GM12875 (cell line): ENCODE results near the gene CRK.

Source experiments
- H3K4me3 ChIP-seq: one replicate; pipeline ENCODE4 v1.5.1; 2011; ENCODE audit warnings: low read depth, low read length, control low read depth
- TF ChIP-seq, protein P1 (sequence below): IDR thresholded peaks from 2 replicates; pipeline ENCODE4 v1.5.1; 2011; ENCODE audit warnings: low read depth, mild to moderate bottlenecking, control low read depth, inconsistent platforms, low read length, moderate library complexity, borderline replicate concordance; ENCODE audit not compliant: insufficient read depth

CRK gene

DNA sequence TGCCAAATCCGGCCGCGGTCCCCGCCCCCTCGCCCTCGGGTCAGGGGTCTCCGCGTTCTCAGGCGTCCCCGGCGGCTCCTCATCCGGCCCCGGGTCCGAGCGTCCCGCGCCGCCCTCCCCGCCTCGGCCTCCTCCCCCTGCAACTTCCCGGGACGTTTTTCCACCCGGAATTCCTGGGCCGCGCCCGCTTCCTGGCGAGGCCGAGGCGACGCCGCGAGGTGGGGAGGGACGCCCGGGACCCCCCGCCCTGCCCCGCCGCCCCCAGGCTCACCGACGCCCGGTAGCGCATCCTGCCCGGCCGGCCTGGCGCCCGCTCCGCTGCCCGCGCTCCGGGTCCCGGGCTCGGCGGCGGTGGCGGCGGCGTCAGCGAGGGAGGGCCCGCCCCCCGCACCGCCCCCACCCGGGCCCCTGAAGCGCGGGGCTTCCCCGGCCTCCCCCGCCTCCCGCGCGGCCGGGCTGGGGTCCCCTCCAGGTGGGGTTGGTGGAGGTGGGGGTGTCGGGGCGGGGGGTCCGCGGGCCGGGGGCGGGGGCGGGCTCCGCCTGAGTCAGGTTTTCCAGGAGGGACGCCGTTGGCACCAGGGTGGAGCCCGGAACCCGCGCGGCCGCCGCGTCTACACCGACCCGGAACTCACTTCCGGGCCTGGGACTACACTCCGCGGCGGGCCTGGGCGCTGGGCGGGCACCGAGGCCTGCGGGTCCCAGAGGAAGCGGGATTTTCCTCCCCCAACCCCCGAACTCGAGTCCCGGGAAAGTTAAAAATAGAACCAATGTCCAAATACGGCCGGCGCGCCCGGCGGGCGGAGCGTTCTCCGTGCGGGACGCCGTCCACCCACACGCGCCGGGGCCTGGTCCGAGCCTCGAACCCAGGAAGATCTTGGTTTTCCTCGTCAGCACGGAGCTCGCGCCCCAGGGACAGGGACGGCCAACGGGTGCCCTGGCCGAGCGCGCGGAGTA is 29.7 kb upstream of the CRK start:
- H3K4me3 ChIP-seq, result peak overlapping the region; percentile 68
- TF ChIP-seq, protein P1, sequence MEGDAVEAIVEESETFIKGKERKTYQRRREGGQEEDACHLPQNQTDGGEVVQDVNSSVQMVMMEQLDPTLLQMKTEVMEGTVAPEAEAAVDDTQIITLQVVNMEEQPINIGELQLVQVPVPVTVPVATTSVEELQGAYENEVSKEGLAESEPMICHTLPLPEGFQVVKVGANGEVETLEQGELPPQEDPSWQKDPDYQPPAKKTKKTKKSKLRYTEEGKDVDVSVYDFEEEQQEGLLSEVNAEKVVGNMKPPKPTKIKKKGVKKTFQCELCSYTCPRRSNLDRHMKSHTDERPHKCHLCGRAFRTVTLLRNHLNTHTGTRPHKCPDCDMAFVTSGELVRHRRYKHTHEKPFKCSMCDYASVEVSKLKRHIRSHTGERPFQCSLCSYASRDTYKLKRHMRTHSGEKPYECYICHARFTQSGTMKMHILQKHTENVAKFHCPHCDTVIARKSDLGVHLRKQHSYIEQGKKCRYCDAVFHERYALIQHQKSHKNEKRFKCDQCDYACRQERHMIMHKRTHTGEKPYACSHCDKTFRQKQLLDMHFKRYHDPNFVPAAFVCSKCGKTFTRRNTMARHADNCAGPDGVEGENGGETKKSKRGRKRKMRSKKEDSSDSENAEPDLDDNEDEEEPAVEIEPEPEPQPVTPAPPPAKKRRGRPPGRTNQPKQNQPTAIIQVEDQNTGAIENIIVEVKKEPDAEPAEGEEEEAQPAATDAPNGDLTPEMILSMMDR, result no peak

DNA sequence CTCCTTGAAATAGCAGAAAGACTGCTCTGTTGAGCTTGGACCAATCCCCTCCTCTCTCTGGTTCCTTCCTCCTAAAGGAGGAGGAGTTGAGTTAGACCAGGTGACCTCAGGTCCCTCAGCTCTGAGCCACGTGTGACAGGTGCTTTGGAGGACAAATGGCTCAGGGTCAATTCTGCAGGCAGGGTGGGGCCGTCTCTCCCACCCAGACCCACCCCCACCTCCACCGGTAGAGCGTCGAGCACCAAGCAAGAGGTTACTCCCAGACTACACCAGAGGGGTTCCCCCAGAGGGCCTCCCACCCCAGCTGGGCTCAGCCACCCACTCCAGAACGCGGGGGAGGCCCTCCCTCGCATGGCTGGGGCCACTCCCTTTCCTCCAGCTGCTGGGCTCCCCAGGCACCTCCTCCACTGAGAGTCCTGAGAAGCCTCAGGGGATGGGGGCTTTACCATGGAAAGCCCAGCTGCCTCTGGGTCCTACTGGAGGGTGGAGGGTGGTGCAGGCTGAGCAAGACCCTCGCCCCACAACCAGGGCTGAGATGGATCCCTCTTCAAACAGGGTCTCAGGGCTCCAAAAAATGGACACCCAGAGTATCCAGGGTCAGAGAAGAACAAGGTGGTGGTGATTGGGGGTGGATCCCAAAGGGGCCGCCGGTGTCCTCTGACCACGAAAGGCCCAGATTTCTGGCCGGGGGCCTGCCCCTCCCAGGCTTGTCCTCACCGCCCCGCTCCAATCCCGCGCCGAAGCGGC is 28.8 kb upstream of the CRK start:
- TF ChIP-seq, protein P1, result no peak
- H3K4me3 ChIP-seq, result peak overlapping the region; percentile 68

DNA sequence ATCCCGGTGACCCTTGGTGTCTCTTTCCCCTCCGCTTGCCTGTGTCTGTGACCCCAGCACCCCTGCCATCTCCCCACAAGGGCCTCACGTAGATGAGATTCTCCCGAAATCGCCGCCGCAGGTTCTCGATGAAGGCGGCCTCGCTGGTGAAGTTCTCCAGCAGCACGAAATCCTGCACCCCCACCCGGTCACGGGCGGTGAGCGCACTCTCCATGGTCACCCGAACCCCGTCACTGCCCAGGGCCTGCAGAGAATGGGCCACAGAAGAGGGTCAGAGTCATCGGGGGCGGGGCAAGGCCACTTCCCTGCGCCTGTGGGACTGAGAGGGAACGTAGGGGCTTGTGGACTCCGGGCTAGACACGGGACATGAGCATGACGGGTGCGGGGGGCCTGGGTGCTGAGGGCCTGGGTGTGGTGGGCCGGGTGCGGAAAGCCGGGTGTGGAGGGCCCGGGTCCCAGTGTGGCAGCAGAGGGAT is 28.1 kb upstream of the CRK start:
- no peak overlapping the region for H3K4me3 ChIP-seq
- TF ChIP-seq, protein P1, result no peak

DNA sequence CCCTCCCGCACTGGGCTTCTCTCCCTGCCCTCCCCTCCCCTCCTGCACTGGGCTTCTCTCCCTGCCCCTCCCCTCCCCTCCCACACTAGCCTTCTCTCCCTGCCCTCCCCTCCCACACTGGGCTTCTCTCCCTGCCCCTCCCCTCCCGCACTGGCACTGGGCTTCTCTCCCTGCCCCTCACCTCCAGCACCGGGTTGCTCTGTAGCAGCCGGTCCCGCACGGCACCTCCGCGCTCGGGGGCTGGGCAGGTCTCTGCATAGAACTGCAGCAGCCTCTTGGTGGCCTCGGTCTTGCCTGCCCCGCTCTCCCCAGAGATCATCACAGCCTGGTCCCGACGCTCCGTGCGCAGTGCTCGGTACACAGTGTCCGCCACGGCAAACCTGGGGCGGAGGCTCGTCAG is 26.6 kb upstream of the CRK start:
- no peak overlapping the region for H3K4me3 ChIP-seq
- TF ChIP-seq, protein P1, result no peak

DNA sequence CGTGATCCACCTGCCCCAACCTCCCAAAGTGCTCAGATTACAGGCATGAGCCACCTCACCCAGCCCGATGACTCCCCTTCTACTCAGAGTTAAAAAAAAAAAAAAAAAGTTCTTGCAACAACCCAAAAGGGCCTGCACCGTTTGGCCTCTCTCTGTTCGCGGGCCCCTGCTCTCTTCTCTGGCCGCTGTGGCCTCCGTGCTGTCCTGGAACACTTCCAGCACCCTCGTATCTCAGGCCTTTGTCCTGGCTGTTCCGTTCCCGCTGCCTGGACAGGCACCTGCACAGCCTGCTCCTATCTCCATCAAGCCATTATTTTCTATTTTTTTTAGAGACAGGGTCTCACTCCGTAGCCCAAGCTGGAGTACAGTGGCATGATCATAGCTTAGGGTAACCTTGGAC is 25.7 kb upstream of the CRK start:
- TF ChIP-seq, protein P1, result no peak
- no peak overlapping the region for H3K4me3 ChIP-seq

DNA sequence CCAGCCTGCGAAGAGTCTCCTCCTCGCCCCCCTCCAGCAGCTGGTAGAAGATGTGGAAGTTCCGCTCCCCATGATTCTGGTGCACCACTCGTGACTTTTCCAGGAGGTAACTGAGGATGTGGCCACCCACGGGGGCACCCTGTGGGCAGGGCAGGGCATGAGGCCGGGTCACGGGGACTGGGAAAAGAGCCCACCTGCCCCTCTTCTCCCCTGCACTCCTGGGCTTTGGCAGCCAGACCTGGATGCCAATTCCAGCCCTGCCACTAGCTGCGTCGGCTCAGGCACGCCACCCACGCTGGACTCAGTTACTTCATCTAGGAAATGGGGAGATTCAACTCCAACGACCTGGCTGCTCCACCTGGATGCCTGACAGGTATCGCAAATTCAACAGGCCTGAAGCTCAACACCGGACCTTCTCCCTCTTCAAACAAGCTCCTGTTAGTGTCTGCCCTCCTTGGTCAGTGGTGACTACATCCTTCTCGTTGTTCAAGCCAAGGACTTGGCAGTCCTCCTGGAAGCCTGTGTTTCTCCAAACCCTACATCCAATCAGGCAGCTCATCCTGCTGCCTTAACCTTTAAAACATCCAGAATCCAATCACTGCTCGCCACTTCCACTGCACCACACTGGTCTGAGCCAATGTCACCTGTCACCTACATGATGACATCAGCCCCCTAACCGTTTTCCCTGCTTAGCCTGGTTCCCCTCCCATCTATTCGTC is 24.9 kb upstream of the CRK start:
- TF ChIP-seq, protein P1, result no peak
- no peak overlapping the region for H3K4me3 ChIP-seq
